NCI-H510A (cell line): ENCODE data around the gene TFF2.

Experiments used
- DNase-seq: peaks from one replicate; lab custom pipeline; 2025; lab: John Stamatoyannopoulos, UW

Gene TFF2

GRCh38 chr21:42305707-42306147, 45.1 kb downstream of the TFF2 start:
- no peak for DNase-seq

DNA sequence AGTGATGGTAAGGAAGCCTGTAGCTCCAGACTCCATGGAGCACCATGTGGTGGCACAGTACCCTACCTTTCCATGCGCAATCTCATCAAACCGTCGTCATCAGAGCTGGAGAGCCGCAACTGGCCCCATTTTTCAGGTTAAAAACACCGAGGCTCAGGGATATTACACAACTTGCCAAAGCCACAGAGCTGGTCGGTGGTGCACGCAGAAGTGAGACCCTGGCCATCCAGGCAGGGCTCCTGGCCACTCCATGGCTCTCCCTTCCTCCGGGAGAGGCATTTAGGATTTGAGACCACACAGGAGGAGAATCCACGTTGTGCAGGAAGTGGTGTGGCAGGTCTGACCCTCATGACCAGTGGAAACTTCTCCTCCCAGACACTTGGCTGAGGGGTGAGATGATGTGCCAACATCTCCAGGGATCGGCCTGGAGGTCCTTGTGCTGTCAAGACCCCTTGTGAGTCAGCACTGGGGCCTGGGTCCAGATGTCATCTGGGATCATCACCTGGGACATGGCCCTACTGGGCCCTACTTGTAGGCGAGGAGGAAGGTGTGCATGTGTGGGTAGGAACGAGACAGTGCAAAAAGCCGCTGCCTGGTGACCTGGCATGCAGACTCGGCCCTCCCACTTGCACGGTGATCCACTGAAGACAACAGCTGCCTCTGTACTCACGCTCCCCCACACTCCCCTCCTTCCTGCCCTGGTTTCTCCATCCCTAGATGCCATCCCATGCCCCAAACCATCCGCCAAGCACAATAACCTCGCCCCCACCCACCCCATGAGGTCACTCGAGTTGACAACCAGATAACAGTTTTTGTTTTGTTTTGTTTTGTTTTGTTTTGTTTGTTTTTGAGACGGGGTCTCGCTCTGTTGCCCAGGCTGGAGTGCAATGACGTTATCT, 46.0 kb downstream of the TFF2 start:
- DNase-seq: no peak

GRCh38 chr21:42303443-42303842, 47.4 kb downstream of the TFF2 start:
- no peak for DNase-seq

DNA sequence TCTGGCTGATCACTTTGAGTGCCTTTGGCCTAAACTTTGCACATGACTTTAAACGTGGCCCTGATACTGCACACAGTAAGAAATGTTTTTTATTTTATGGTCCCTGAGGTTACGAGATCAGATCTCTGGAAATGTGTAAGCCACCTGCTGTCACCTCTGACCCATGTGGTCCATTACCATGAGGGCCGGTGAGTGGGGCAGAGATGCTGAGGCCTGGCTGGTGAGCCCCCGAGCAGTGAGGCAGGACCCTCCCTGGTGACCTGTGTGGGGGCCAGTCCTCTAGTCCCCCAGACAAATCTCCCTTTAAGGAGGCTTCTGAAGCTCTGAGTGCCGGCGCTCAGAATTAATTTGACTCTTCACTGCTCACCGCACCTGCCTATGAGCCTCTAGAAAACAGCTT, 48.0 kb downstream of the TFF2 start:
- DNase-seq: no peak

GRCh38 chr21:42302076-42302650, 48.6 kb downstream of the TFF2 start:
- no peak for DNase-seq

DNA sequence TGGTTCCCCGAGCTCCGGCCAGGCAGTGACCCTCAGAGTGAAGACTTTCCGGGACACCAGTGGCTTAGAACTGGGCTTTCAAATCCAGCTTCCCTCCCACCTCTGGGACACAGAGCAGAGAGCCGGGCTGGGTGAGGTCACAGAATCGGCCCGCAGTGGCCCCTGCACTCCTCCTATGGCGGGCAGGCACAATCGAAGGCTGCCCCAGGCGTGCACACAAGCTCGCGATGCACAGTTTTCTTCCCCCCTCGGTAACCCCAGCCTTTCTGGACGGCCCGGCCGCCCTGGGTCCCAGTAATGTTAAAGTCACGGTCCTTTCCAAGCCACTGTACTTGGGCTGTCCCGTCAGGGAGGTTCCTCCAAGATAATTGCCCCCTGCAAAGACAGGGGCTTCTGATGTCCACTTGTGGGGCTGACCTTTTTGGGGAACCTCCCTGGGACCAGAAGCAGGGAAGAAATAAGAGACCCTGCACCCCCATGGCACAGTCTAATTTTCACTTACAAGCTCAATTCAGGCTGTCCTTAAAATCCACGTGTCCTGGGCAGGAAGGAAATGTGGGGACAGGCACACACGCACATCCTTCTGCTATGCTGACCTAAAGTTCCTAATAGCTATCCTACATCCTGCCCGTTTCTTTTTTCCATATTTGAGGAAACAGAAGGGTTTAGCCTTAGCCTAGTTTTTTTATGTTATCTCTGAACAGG, 49.3 kb downstream of the TFF2 start:
- DNase-seq: no peak

GRCh38 chr21:42300956-42301355, 49.8 kb downstream of the TFF2 start:
- no peak for DNase-seq

DNA sequence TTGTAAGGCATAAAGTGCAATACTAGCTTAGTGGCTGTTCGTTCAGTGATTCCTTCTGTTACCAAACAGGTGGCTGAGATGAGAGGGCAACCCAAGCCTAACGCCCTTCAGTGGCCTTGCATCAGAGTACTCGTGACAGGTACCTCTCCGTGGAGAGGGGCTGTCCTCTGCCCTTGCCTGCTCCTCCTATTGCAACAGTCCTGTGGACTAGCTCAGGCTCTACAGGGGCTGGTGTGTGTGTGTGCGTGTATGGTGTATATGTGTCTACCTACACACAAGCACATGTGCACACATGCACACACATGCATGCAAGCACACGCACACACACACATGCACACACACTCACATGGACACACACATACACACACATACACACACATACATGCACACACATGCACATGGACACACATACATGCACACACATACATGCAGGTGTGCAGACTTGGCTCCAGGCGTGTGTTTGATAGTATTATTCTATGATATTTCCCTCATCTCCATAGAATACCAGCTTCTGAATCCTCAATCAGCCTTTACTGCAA, 50.7 kb downstream of the TFF2 start:
- no peak for DNase-seq

DNA sequence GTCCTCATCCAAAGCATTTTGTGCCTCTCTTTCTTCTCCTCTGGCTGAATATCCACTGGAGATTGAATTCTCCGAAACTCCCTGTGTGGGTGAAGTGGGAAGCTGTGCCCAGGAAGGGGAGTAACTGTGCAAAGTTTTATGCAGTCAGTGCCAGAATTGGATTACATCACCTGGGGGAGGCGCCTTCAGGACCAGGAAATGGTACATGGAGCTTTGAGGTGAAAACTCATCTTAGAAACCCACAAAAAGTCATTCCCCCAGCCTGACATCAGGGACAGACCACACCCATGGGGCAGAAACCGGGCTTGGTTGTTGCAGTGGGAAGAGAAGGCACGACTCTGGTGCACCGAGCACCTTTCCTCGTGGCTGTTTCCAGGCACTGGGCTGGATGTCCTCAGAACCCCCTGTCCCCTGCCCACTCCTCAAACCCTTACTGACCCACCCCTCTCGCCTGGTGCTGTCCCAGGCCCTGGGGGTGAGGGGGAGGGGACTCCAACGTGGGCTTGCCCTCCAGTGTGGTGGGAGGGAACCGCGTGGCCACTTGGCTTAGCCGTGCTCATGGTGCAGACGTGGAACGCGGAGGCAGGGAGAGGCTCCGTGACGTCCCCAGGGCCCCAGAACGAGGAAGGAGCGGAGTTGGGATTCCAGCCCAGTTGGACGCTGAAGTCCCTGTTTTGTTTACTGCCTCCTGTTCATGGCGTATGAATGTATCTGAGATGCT, 51.3 kb downstream of the TFF2 start:
- DNase-seq: no peak

DNA sequence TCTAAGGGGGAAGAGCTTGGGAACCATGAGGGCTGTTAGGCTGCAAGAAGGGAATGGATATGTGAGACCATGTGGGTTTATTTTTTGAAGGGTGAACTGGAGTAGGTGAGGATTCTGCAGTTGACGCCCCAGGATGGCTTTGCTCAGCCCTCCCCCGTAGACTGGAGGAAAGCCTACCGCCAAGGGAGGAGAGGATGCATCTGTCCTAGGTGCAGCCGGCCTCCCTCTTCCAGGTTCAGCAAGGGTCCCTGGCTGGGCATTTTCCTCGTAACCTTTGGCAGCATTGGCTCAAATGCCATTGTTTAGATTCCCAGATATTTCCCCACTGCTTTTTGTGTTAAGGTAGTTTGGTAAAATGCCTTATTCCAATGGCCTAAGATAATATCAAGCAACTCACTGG, 52.1 kb downstream of the TFF2 start:
- DNase-seq: no peak

DNA sequence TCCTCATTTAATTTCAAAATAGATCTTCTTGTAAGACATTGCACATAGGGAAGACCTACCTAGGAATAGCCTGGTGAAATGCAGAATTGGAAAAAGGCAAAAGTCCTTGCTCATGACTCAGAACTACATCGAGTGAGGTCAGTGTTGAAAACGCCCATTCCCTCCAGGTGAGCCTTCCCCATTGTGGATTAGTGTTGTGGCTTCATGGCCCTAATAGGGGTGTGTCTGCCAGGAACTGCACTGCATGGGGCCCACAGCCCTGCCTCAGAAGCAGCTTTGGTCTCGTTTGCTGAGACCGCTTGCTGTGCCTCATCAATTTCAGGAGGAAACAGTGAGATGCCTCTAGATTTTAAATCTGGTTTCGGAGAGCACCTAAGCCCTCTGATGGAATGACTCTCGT, 52.6 kb downstream of the TFF2 start:
- no peak for DNase-seq

- no peak for DNase-seq
These were observed 53.4 kb downstream of the TFF2 start for GRCh38 chr21:42297377-42297776.

- DNase-seq: no peak
These were observed 54.3 kb downstream of the TFF2 start for GRCh38 chr21:42296501-42296900.
